GM18508 (cell line): ENCODE results near the gene CDRT4.

Experiments
- ATAC-seq: cut with Tn5 transposase; IDR thresholded peaks from one replicate; pipeline ENCODE4 v1.9.1; 2021; ENCODE audit warnings: moderate number of reproducible peaks; ENCODE audit not compliant: insufficient read depth, unreplicated experiment

CDRT4 gene

GRCh38 chr17:15403276-15403939 lies 64.0 kb downstream of the CDRT4 start:
- ATAC-seq: no peak

GRCh38 chr17:15399443-15399842 lies 68.0 kb downstream of the CDRT4 start:
- ATAC-seq: no peak

- no peak for ATAC-seq
Observed at GRCh38 chr17:15398736-15399331, 68.6 kb downstream of the CDRT4 start.

- no peak for ATAC-seq
Observed at GRCh38 chr17:15398291-15398690, 69.1 kb downstream of the CDRT4 start.

- no peak for ATAC-seq
Observed at GRCh38 chr17:15397620-15398019, 69.8 kb downstream of the CDRT4 start.

- ATAC-seq: no peak
Observed at GRCh38 chr17:15395091-15395490, 72.3 kb downstream of the CDRT4 start.

- ATAC-seq: no peak
Observed at GRCh38 chr17:15393414-15393813, 74.0 kb downstream of the CDRT4 start.

- ATAC-seq: no peak
Observed at GRCh38 chr17:15392326-15392741, 75.1 kb downstream of the CDRT4 start.

GRCh38 chr17:15388356-15389041 lies 78.9 kb downstream of the CDRT4 start:
- ATAC-seq: no peak

- no peak for ATAC-seq
Observed at GRCh38 chr17:15386083-15386482, 81.3 kb downstream of the CDRT4 start.
